ENCODE results near the gene DNAJB1. TPM values are rescaled to one million over a fixed set of nuclear protein-coding genes. Genes with fewer than 3 reads are reported as not detected.

The DNAJB1 gene
- total RNA-seq, 2 donors from 2014 or later: 62.5 to 64.1 TPM

- ATAC-seq (replicated peaks in 1 of 2) (no peak), DNase-seq (no peak)
- Mint-ChIP-seq H3K36me3 (ENCODE audit: insufficient read depth in 2 of 2) (peaks cover 2 to 6% of the 10 kb centered on the region in 2 donors), H3K4me1 (ENCODE audit: low read depth) (peaks cover 20% of the 10 kb centered on the region), H3K27me3 (ENCODE audit: low read depth) (no peaks in the 10 kb centered on the region), H3K27ac (no peak overlapping the region), H3K4me3 (peak overlapping the region; percentile 81 to 85), H3K9me3 (no peaks in the 10 kb centered on the region)
Measured at GRCh38 chr19:14494910-14495671, 23.1 kb downstream of the DNAJB1 start.

GRCh38 chr19:14494411-14494810, 23.8 kb downstream of the DNAJB1 start:
- peaks cover 2 to 6% of the 10 kb centered on the region in 2 donors for H3K36me3 Mint-ChIP-seq (ENCODE audit: insufficient read depth in 2 of 2)
- no peak overlapping the region for H3K27ac Mint-ChIP-seq
- no peaks in the 10 kb centered on the region for H3K9me3 Mint-ChIP-seq

GRCh38 chr19:14492756-14493337, 25.4 kb downstream of the DNAJB1 start:
- no peak for ATAC-seq (replicated peaks in 1 of 2)
- peaks cover 2 to 6% of the 10 kb centered on the region in 2 donors for H3K36me3 Mint-ChIP-seq (ENCODE audit: insufficient read depth in 2 of 2)
- no peak for DNase-seq
- no peak overlapping the region for H3K4me3 Mint-ChIP-seq
- H3K4me1 Mint-ChIP-seq (ENCODE audit: low read depth): peaks cover 20% of the 10 kb centered on the region
- H3K27me3 Mint-ChIP-seq (ENCODE audit: low read depth): no peaks in the 10 kb centered on the region
- H3K27ac Mint-ChIP-seq: no peak overlapping the region
- H3K9me3 Mint-ChIP-seq: no peaks in the 10 kb centered on the region

More at GRCh38 chr19:14494411-14494810, 23.8 kb downstream of the DNAJB1 start:
- peaks cover 20% of the 10 kb centered on the region for H3K4me1 Mint-ChIP-seq (ENCODE audit: low read depth)
- peak overlapping the region in 1 of 2 donors; percentile 85 for H3K4me3 Mint-ChIP-seq
- no peaks in the 10 kb centered on the region for H3K27me3 Mint-ChIP-seq (ENCODE audit: low read depth)
- DNase-seq: no peak
- no peak for ATAC-seq (replicated peaks in 1 of 2)

DNA sequence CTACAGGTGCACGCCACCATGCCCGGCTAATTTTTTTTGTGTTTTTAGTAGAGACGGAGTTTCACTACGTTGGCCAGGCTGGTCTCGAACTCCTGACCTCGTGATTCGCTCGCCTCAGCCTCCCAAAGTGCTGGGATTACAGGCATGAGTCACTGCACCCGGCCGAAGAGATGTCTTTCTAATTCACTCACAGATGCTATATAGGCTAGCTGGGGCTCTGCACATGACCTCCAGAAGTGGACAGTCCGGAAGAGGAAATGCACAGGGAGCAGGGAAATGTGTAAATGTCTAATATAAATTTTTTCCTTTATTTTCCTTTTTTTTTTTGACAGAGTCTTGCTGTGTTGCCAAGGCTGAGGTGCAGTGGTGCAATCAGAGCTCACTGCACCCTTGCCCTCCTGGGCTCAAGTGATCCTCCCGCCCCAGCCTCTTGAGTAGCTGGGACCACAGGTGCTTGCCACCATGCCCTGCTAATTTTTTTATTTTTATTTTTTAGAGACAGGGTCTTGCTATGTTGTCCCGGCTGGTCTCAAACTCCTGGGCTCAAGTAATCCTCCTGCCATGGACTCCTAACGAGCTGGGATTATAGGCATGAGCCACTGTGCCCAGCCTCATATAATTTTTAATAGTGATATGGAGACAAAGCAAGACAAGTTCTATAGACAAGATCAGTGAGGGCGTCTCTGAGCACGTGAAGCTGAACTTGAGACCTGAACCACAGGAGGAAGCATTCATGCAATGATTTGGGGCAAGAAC, 30.6 kb downstream of the DNAJB1 start:
- H3K27me3 Mint-ChIP-seq (ENCODE audit: low read depth): no peaks in the 10 kb centered on the region
- peaks cover 2 to 5% of the 10 kb centered on the region in 2 donors for H3K36me3 Mint-ChIP-seq (ENCODE audit: insufficient read depth in 2 of 2)
- ATAC-seq (replicated peaks in 1 of 2) (no peak), DNase-seq (no peak)
- no peak overlapping the region for H3K27ac Mint-ChIP-seq
- H3K4me3 Mint-ChIP-seq: no peak overlapping the region
- H3K9me3 Mint-ChIP-seq: no peaks in the 10 kb centered on the region
- peaks cover 5% of the 10 kb centered on the region for H3K4me1 Mint-ChIP-seq (ENCODE audit: low read depth)

- Mint-ChIP-seq H3K4me3 (no peak overlapping the region), H3K36me3 (ENCODE audit: insufficient read depth in 2 of 2) (peaks cover 0 to 1% of the 10 kb centered on the region in 2 donors), H3K27me3 (ENCODE audit: low read depth) (no peaks in the 10 kb centered on the region), H3K27ac (no peak overlapping the region), H3K9me3 (no peaks in the 10 kb centered on the region), H3K4me1 (ENCODE audit: low read depth) (peaks cover 9% of the 10 kb centered on the region)
- ATAC-seq (replicated peaks in 1 of 2) (no peak), DNase-seq (no peak)
Measured at GRCh38 chr19:14482172-14482941, 35.8 kb downstream of the DNAJB1 start.

GRCh38 chr19:14480700-14481079, 37.5 kb downstream of the DNAJB1 start:
- no peak for DNase-seq
- H3K27ac Mint-ChIP-seq: no peak overlapping the region
- H3K4me3 Mint-ChIP-seq: no peak overlapping the region
- no peak for ATAC-seq (replicated peaks in 1 of 2)
- H3K4me1 Mint-ChIP-seq (ENCODE audit: low read depth): peaks cover 15% of the 10 kb centered on the region
- H3K9me3 Mint-ChIP-seq: no peaks in the 10 kb centered on the region
- H3K36me3 Mint-ChIP-seq (ENCODE audit: insufficient read depth in 2 of 2): peaks cover 0 to 1% of the 10 kb centered on the region in 2 donors
- H3K27me3 Mint-ChIP-seq (ENCODE audit: low read depth): no peaks in the 10 kb centered on the region

GRCh38 chr19:14479975-14480699, 38.1 kb downstream of the DNAJB1 start:
- Mint-ChIP-seq H3K27ac (no peak overlapping the region), H3K9me3 (no peaks in the 10 kb centered on the region), H3K4me3 (no peak overlapping the region), H3K36me3 (ENCODE audit: insufficient read depth in 2 of 2) (peaks cover 0 to 1% of the 10 kb centered on the region in 2 donors), H3K4me1 (ENCODE audit: low read depth) (peaks cover 20% of the 10 kb centered on the region), H3K27me3 (ENCODE audit: low read depth) (no peaks in the 10 kb centered on the region)
- DNase-seq (peak; percentile 75 to 87), ATAC-seq (replicated peaks in 1 of 2) (peak; percentile 54 to 59)

DNA sequence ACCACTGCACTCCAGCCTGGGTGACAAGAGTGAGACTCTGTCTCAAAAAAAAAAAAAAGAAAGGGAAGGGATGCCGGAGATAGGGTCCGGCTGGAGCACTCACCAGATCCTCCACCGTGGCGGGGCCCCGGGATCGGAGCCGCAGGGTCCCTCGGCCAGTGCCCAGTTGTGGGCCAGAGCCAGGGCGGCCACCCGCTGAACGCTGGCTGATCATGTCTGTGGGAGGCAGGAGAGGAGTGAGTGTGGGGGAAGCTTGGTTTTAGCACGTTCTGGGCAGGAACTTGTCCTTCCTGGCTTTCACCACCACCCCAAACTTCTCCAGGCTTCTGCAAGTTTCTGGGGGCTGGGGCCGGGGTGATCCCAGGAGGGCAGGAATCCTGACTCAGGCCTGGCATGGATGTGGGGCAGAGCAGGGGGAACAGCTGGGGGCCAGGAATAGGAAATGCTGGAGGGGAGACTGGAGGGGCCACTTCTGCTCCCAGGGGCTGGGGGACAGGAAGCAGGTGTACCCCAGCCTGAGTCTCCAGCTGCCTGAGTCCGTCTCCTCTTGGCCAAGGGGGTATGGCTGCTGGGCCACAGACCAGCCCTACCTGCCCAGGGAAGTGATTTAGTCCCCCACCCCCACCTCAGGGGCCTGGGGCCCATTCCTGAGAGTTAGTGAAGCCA, 38.8 kb downstream of the DNAJB1 start:
- ATAC-seq (replicated peaks in 1 of 2) (no peak), DNase-seq (no peak)
- Mint-ChIP-seq H3K27me3 (ENCODE audit: low read depth) (peaks cover 6% of the 10 kb centered on the region), H3K36me3 (ENCODE audit: insufficient read depth in 2 of 2) (peaks cover 0 to 1% of the 10 kb centered on the region in 2 donors), H3K4me1 (ENCODE audit: low read depth) (peaks cover 27% of the 10 kb centered on the region), H3K9me3 (no peaks in the 10 kb centered on the region), H3K27ac (no peak overlapping the region), H3K4me3 (no peak overlapping the region)

DNA sequence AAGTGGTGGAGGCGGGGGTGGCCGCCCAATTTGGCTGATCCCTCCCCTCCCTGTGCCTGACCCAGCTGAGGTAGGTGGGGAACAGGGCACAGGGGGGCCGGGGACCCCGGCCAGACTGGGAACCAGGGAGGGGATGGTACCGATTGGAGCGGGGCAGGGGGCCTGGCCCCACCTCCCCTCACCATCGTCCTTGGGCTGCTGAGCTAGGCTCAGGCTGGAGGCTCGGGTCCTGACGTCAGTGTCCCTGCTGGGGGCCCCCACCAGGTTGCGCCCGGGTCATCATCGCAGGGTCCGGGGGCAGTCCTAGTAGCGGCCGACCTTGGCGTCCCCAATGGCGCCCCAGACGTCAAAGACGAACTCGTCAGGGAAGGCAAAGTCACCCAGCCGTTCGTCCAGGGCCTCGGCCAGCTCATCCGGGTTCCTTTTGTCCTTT, 40.1 kb downstream of the DNAJB1 start:
- ATAC-seq (replicated peaks in 1 of 2): no peak
- H3K36me3 Mint-ChIP-seq (ENCODE audit: insufficient read depth in 2 of 2): no peaks in the 10 kb centered on the region

GRCh38 chr19:14477418-14478112, 40.6 kb downstream of the DNAJB1 start:
- Mint-ChIP-seq H3K9me3 (no peaks in the 10 kb centered on the region), H3K36me3 (ENCODE audit: insufficient read depth in 2 of 2) (no peaks in the 10 kb centered on the region), H3K27me3 (ENCODE audit: low read depth) (peaks cover 17% of the 10 kb centered on the region), H3K27ac (no peak overlapping the region), H3K4me1 (ENCODE audit: low read depth) (peaks cover 37% of the 10 kb centered on the region), H3K4me3 (no peak overlapping the region)
- ATAC-seq (replicated peaks in 1 of 2) (no peak), DNase-seq (no peak)

More for the DNA sequence above, 40.1 kb downstream of the DNAJB1 start:
- peaks cover 32% of the 10 kb centered on the region for H3K4me1 Mint-ChIP-seq (ENCODE audit: low read depth)
- H3K9me3 Mint-ChIP-seq: no peaks in the 10 kb centered on the region
- DNase-seq: no peak
- H3K4me3 Mint-ChIP-seq: no peak overlapping the region
- H3K27me3 Mint-ChIP-seq (ENCODE audit: low read depth): peaks cover 11% of the 10 kb centered on the region
- no peak overlapping the region for H3K27ac Mint-ChIP-seq

DNA sequence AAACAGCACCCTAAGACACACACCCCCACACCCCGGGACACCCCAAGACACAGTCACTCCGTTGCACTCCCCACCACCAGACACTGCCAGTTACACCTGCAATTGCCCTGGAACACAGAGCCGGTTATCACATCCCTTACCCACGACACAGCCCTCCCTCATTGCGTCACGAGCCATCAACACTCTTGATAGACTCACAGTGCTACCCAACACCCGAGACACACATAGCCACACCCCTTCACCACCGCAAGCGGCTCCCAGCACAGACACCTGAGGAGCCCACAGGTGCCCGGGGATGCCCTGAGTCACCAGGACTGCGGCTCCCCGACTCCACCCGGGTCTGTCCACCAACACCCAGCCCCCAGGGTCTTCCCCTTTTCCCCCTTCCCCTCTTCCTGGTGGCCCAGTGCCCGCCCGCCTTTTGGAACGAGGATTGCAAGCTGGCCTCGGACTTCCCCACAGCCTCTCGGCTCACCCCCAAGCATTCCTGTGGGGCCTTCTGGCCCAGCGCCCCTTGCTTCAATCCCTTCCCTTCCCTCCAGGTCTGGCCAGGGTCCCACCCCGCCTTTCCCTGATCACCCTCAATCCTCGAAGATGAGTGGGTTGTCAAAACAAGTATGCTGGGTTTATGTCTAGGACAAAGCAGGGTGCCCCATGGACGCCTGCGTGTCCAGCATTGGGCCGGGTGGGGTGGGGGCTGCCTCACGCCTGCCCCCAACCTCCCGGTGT, 41.4 kb downstream of the DNAJB1 start:
- Mint-ChIP-seq H3K9me3 (no peaks in the 10 kb centered on the region), H3K27ac (no peak overlapping the region), H3K4me1 (ENCODE audit: low read depth) (peaks cover 40% of the 10 kb centered on the region), H3K4me3 (no peak overlapping the region), H3K36me3 (ENCODE audit: insufficient read depth in 2 of 2) (no peaks in the 10 kb centered on the region), H3K27me3 (ENCODE audit: low read depth) (peaks cover 17% of the 10 kb centered on the region)
- DNase-seq (no peak), ATAC-seq (replicated peaks in 1 of 2) (no peak)
